Mucosa of descending colon (tissue), 3 donors: ENCODE measurements around the gene GREM2. TPM values are rescaled to one million over a fixed set of nuclear protein-coding genes. Genes with fewer than 3 reads are reported as not detected.

ENCODE experiments used
- ATAC-seq: fragments of 200-7000 bp; cut with Tn5 transposase; one replicate; pipeline ENCODE4 v1.9.1; 2020; ENCODE audit warnings: mild to moderate bottlenecking, moderate library complexity
- DNase-seq, 3 donors: peaks; one replicate each; pipeline ENCODE4 v3.0.0-alpha.2; 2020
- H3K36me3 ChIP-seq: fragments of 200-600 bp; one replicate; pipeline ENCODE4 v1.8.0; 2021; ENCODE audit warnings: low read depth, mild to moderate bottlenecking
- H3K4me1 ChIP-seq: fragments of 200-600 bp; one replicate; pipeline ENCODE4 v1.8.0; 2021; ENCODE audit warnings: low read depth, mild to moderate bottlenecking
- H3K4me3 ChIP-seq: fragments of 200-600 bp; one replicate; pipeline ENCODE4 v1.8.0; 2021; ENCODE audit warnings: mild to moderate bottlenecking
- H3K9me3 ChIP-seq: fragments of 200-600 bp; one replicate; pipeline ENCODE4 v1.8.0; 2021; ENCODE audit warnings: mild to moderate bottlenecking
- intact Hi-C, 2 donors: fragments of 100-400 bp; cut with DNase I in 1 of 2; cut with micrococcal nuclease in 1 of 2; formaldehyde crosslinking; loops; one replicate each; pipeline versions ENCODE4 v1.11.0 to v1.11.1; 2022; cut with DNase I, micrococcal nuclease
- total RNA-seq, 3 donors: library from RNA; stranded (reverse); fragmentation: NEBNext Ultra II Directional in 2 of 3; extraction: Animal tissue kit (Norgen Biotek cat#: 25700) in 2 of 3; gene quantifications; one replicate each; pipeline versions ENCODE4 v1.2.1 to v1.2.4, GENCODE V29; 2021 to 2023
- TF ChIP-seq, protein P1 (sequence below): fragments of 200-600 bp; IDR thresholded peaks from one replicate; pipeline ENCODE4 v1.8.0; 2022; ENCODE audit warnings: antibody characterized with exemption, mild to moderate bottlenecking
- donor health status: DM: no; HTN: no; CAD: no; lungs with moderate emphysema.
- donor health status: DM: no; HTN: no; CAD: no.
- donor health status: DM: no; HTN: yes; CAD: no.

Gene GREM2
- total RNA-seq, 3 donors from 2014 or later, result 5.1 to 25.5 (median 6.0) TPM

GRCh38 chr1:240575981-240576662, 35.8 kb downstream of the GREM2 start:
- Histone ChIP-seq H3K36me3 (no peaks in the 10 kb centered on the region), H3K4me1 (no peaks in the 10 kb centered on the region), H3K9me3 (no peaks in the 10 kb centered on the region), H3K4me3 (no peak overlapping the region)
- TF ChIP-seq, protein P1, sequence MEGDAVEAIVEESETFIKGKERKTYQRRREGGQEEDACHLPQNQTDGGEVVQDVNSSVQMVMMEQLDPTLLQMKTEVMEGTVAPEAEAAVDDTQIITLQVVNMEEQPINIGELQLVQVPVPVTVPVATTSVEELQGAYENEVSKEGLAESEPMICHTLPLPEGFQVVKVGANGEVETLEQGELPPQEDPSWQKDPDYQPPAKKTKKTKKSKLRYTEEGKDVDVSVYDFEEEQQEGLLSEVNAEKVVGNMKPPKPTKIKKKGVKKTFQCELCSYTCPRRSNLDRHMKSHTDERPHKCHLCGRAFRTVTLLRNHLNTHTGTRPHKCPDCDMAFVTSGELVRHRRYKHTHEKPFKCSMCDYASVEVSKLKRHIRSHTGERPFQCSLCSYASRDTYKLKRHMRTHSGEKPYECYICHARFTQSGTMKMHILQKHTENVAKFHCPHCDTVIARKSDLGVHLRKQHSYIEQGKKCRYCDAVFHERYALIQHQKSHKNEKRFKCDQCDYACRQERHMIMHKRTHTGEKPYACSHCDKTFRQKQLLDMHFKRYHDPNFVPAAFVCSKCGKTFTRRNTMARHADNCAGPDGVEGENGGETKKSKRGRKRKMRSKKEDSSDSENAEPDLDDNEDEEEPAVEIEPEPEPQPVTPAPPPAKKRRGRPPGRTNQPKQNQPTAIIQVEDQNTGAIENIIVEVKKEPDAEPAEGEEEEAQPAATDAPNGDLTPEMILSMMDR, result no peak
- intact Hi-C loops, result no loop called here
- ATAC-seq (peak; percentile 49), DNase-seq (peak in 1 of 3 donors; percentile 13)

DNA sequence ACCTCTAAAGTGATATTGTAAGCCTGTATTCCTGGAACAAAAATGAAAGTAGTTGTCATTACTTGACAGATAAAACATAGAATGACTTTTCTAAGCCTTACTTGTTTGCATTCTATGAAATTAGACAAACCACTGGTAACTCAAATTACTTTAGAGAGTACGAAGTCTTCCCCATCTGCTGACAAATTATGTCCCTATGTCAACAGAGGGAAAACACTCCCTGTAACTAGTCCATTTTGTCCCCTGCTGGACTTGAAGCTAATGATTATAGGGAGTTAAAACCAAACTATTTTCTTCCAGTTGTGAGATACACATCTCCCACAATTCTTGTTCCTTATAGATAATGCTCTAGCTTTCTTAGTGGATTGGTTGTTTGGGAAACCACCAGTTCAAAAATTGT, 39.6 kb downstream of the GREM2 start:
- DNase-seq (no peak), ATAC-seq (no peak)
- Histone ChIP-seq H3K36me3 (no peaks in the 10 kb centered on the region), H3K4me3 (no peak overlapping the region), H3K9me3 (no peaks in the 10 kb centered on the region), H3K4me1 (no peaks in the 10 kb centered on the region)
- intact Hi-C loops, result no loop called here
- TF ChIP-seq, protein P1, result no peak

DNA sequence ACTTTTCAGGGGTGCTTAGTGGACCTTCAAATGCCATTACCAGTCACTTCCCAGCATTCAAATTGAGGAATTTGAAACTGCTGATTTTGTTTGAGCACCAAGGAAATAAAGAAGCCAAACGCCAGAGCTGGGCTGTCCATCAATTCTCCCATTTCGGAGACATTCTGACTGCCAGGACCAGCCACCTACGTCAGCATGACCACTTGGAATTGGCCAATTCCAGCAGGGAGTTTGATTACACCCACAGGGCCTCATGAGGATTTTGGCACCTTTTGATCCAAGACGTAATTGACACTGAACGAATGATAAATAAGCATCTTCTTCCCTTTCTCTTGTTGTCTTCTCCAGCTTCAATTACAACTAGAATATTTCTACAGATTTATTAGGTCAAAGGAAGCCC, 40.2 kb downstream of the GREM2 start:
- Histone ChIP-seq H3K9me3 (no peaks in the 10 kb centered on the region), H3K4me3 (no peak overlapping the region), H3K36me3 (no peaks in the 10 kb centered on the region), H3K4me1 (no peaks in the 10 kb centered on the region)
- no peak for DNase-seq
- intact Hi-C loops, result no loop called here
- no peak for ATAC-seq
- TF ChIP-seq, protein P1, result no peak

DNA sequence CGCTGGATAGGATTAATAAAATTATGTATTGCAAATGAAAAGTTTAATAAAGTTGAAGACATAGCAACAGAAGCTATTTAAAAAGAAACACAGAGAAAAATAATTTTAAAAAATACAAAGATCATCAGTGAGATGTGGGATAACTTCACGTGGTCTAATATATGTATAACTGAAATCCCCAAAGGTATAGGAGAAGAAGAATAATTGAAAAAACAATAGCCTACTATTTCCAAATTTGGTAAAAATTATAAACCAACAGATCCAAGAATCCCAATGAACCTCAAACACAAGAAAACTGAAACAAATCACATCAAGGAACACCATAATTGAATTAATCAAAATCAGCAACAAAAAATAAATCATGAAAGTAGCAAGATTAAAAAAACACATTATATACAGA, 44.9 kb downstream of the GREM2 start:
- TF ChIP-seq, protein P1, result no peak
- DNase-seq (no peak), ATAC-seq (no peak)
- intact Hi-C loops, result no loop called here
- Histone ChIP-seq H3K4me3 (no peak overlapping the region), H3K4me1 (no peaks in the 10 kb centered on the region), H3K36me3 (no peaks in the 10 kb centered on the region), H3K9me3 (no peaks in the 10 kb centered on the region)

GRCh38 chr1:240562779-240563178, 49.2 kb downstream of the GREM2 start:
- H3K4me3 ChIP-seq, result no peak overlapping the region
- ATAC-seq, result no peak
- no peaks in the 10 kb centered on the region for H3K36me3 ChIP-seq
- intact Hi-C loops, result no loop called here
- DNase-seq, result no peak
- no peaks in the 10 kb centered on the region for H3K4me1 ChIP-seq
- TF ChIP-seq, protein P1, result no peak
- no peaks in the 10 kb centered on the region for H3K9me3 ChIP-seq
